Natural killer cell (primary cell): ENCODE measurements around the gene KIAA2012. TPM values are rescaled to one million over a fixed set of nuclear protein-coding genes. Genes with fewer than 3 reads are reported as not detected.

ENCODE experiments used
- ATAC-seq, 3 donors: fragments of 150-1000 bp in 2 of 3; fragments of 200-7000 bp in 1 of 3; cut with Tn5 transposase; 1 replicate in 1 of 3; 2 replicates in 2 of 3; pipeline ENCODE4 v1.10.0; 2021; ENCODE audit warnings: mild to moderate bottlenecking in 2 of 3, moderate library complexity in 2 of 3
- DNase-seq, 2 donors: peaks; one replicate each; pipeline versions ENCODE4 v3.0.0 to v3.0.0-alpha.2; 2013 to 2021; ENCODE audit warnings: mixed read lengths in 1 of 2
- H3K27ac ChIP-seq: one replicate; pipeline ENCODE4 v1.5.1; 2013; ENCODE audit warnings: mild to moderate bottlenecking, low read length
- H3K27me3 ChIP-seq: one replicate; pipeline ENCODE4 v1.6.1; 2013; ENCODE audit warnings: low read length; ENCODE audit not compliant: control insufficient read depth, insufficient read depth
- H3K36me3 ChIP-seq: one replicate; pipeline ENCODE4 v1.6.1; 2013; ENCODE audit warnings: low read length; ENCODE audit not compliant: control insufficient read depth, insufficient read depth
- H3K4me1 ChIP-seq: one replicate; pipeline ENCODE4 v1.6.1; 2013; ENCODE audit warnings: low read length; ENCODE audit not compliant: control insufficient read depth, insufficient read depth
- H3K4me3 ChIP-seq: one replicate; pipeline ENCODE4 v1.5.1; 2013; ENCODE audit warnings: low read length
- H3K9me3 ChIP-seq: one replicate; pipeline ENCODE4 v1.6.1; 2013; ENCODE audit warnings: low read length; ENCODE audit not compliant: control insufficient read depth, insufficient read depth
- H3K27ac Mint-ChIP-seq, 2 donors: one replicate each; pipeline ENCODE4 v1.8.0; 2022; ENCODE audit warnings: mild to moderate bottlenecking in 2 of 2, mixed read lengths in 2 of 2, moderate library complexity in 1 of 2
- H3K27me3 Mint-ChIP-seq, 2 donors: one replicate each; pipeline ENCODE4 v1.8.0; 2022; ENCODE audit warnings: low read depth in 2 of 2, mixed read lengths in 2 of 2
- H3K36me3 Mint-ChIP-seq: one replicate; pipeline ENCODE4 v1.8.0; 2022; ENCODE audit warnings: mixed read lengths
- H3K4me1 Mint-ChIP-seq, 2 donors: one replicate each; pipeline ENCODE4 v1.8.0; 2022; ENCODE audit warnings: mixed read lengths in 2 of 2
- H3K4me3 Mint-ChIP-seq: one replicate; pipeline ENCODE4 v1.8.0; 2022; ENCODE audit warnings: mild to moderate bottlenecking, moderate library complexity, mixed read lengths
- H3K9me3 Mint-ChIP-seq, 2 donors: one replicate each; pipeline ENCODE4 v1.8.0; 2022; ENCODE audit warnings: mixed read lengths in 2 of 2
- CTCF ChIP-seq: fragments of 200-600 bp; IDR thresholded peaks from one replicate; pipeline ENCODE4 v1.8.0; 2022; ENCODE audit warnings: antibody characterized with exemption
- WGBS: methylation state at CpG from one replicate; pipeline ENCODE4 v1.1.7; 2013; ENCODE audit warnings: missing lambda C conversion rate; ENCODE audit not compliant: insufficient coverage; 5-methylcytosine and 5-hydroxymethylcytosine counted together
- intact Hi-C: fragments of 100-400 bp; cut with micrococcal nuclease; formaldehyde crosslinking; loops from one replicate; pipeline ENCODE4 v1.14.2; 2022
- total RNA-seq, 4 donors: library from RNA; stranded (reverse); fragments of 120-200 nt in 1 of 4; gene quantifications; one replicate each; pipeline versions ENCODE4 v1.2.3 to v1.2.4, GENCODE V29; 2013 to 2022

Gene KIAA2012
- total RNA-seq, 3 donors from 2014 or later (not counting 1 experiment from before 2014, with no cell fraction given) = not detected

DNA sequence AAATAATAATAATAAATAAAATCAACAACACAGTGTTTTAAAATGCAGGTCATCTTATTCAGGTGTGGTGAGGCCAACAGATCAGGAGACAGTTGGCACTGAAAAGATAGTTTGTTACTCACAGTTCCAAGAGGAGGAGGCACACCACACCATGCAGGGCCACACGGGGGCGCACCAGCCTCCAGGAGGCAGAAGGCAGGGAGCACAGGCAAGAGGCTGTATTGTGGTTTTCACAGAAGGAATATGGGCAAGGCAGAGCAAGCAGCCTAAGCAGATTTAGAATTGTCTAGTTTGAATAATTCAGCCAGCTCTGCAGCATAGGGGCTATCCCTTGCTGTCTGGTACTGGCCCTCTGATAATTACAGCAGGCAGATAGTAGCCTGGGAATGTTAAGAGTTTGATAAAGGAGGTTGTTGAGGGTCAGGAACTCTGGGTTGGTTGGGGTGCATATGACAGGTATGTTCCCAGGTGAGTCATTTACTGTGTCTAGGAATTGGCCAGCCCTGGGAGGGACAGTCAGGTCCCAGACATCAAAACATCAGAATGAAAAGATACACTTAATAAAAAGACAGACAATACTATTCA lies 31.3 kb downstream of the KIAA2012 start:
- intact Hi-C loops = no loop called here
- ATAC-seq (no peak), DNase-seq (no peak)
- H3K4me1 ChIP-seq = no peaks in the 10 kb centered on the region
- H3K36me3 ChIP-seq = no peaks in the 10 kb centered on the region
- Mint-ChIP-seq H3K27me3 (peaks cover 0 to 7% of the 10 kb centered on the region in 2 donors), H3K27ac (no peak overlapping the region), H3K36me3 (no peaks in the 10 kb centered on the region), H3K9me3 (no peaks in the 10 kb centered on the region), H3K4me3 (no peak overlapping the region), H3K4me1 (no peaks in the 10 kb centered on the region)
- no peak for TF ChIP-seq CTCF
- 73% methylated on average over 2 of the region's 2 CpGs for WGBS
- no peaks in the 10 kb centered on the region for H3K9me3 ChIP-seq
- H3K27me3 ChIP-seq = no peaks in the 10 kb centered on the region
- no peak overlapping the region for H3K4me3 ChIP-seq
- no peak overlapping the region for H3K27ac ChIP-seq

DNA sequence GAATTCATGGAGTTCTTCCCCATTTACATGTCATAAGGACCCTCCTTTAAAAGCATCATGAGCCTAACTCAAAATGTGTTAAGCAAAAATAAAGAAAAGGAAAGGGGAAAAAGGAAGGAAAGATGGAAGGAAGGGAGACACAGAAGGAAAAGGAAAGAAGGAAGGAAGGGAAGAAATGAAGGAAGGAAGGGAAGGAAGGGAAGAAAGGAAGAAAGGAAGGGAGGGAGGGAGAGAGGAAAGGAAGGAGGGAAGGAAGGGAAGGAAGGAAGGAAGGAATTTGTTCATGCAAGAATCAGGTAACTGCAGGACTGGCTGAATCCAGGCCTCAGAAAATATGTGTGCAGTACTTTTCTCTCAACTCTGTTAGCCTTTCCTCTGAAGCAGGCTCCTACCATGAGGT lies 32.0 kb downstream of the KIAA2012 start:
- Histone ChIP-seq H3K36me3 (no peaks in the 10 kb centered on the region), H3K27ac (no peak overlapping the region), H3K9me3 (no peaks in the 10 kb centered on the region), H3K4me3 (no peak overlapping the region), H3K27me3 (no peaks in the 10 kb centered on the region), H3K4me1 (no peaks in the 10 kb centered on the region)
- Mint-ChIP-seq H3K9me3 (no peaks in the 10 kb centered on the region), H3K36me3 (no peaks in the 10 kb centered on the region), H3K27ac (no peak overlapping the region), H3K4me3 (no peak overlapping the region), H3K4me1 (no peaks in the 10 kb centered on the region), H3K27me3 (peaks cover 0 to 7% of the 10 kb centered on the region in 2 donors)
- TF ChIP-seq CTCF = no peak
- intact Hi-C loops = no loop called here
- DNase-seq (no peak), ATAC-seq (no peak)

- Mint-ChIP-seq H3K27ac (no peak overlapping the region), H3K9me3 (no peaks in the 10 kb centered on the region), H3K36me3 (no peaks in the 10 kb centered on the region), H3K4me3 (no peak overlapping the region), H3K4me1 (no peaks in the 10 kb centered on the region), H3K27me3 (no peaks in the 10 kb centered on the region)
- Histone ChIP-seq H3K27ac (no peak overlapping the region), H3K27me3 (no peaks in the 10 kb centered on the region), H3K9me3 (no peaks in the 10 kb centered on the region), H3K36me3 (no peaks in the 10 kb centered on the region), H3K4me1 (no peaks in the 10 kb centered on the region), H3K4me3 (no peak overlapping the region)
- no peak for TF ChIP-seq CTCF
- ATAC-seq (no peak), DNase-seq (no peak)
- 78% methylated on average over 3 of the region's 3 CpGs for WGBS
- intact Hi-C loops = no loop called here
Measured at GRCh38 chr2:202108345-202108744, 35.3 kb downstream of the KIAA2012 start.

- intact Hi-C loops = no loop called here
- no peaks in the 10 kb centered on the region for H3K9me3 ChIP-seq
- no peak overlapping the region for H3K27ac Mint-ChIP-seq
- no peaks in the 10 kb centered on the region for H3K27me3 Mint-ChIP-seq
- H3K4me3 ChIP-seq = no peak overlapping the region
- no peaks in the 10 kb centered on the region for H3K36me3 Mint-ChIP-seq
- DNase-seq = no peak
- H3K27me3 ChIP-seq = no peaks in the 10 kb centered on the region
- no peak overlapping the region for H3K4me3 Mint-ChIP-seq
- no peak overlapping the region for H3K27ac ChIP-seq
- no peaks in the 10 kb centered on the region for H3K9me3 Mint-ChIP-seq
- no peaks in the 10 kb centered on the region for H3K4me1 Mint-ChIP-seq
- WGBS = 60% methylated on average over 6 of the region's 6 CpGs
- no peaks in the 10 kb centered on the region for H3K4me1 ChIP-seq
- ATAC-seq = no peak
- H3K36me3 ChIP-seq = no peaks in the 10 kb centered on the region
- no peak for TF ChIP-seq CTCF
Measured at GRCh38 chr2:202109139-202109736, 36.2 kb downstream of the KIAA2012 start.
